HG03457 (cell line): Measurements from ENCODE around the gene NACC2.

ENCODE experiments used
- ATAC-seq: cut with Tn5 transposase; IDR thresholded peaks from one replicate; pipeline ENCODE4 v1.9.1; 2021; ENCODE audit warnings: moderate number of reproducible peaks; ENCODE audit not compliant: unreplicated experiment

NACC2 gene

GRCh38 chr9:136002881-136003280 is 92.2 kb downstream of the NACC2 start:
- ATAC-seq, result no peak

DNA sequence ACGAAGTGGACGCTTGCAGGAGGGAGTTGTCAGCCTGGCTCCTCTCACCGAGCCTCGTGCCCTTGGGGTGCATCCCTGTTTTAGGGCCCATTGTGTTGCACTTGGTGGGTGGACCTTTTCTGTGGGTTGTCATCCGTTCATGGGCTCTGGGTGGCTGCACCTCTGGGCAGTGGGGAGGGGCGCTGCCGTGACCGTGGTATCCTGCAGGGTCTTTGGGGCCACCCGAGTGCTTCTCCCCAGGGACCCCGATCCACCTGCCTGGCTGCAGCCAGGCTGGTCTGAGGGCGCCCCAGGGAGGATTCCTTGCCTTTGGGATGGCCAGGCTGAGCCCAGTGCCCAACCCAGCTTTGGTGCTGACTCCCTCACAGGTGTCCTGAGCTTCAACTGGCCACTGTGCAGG is 92.9 kb downstream of the NACC2 start:
- no peak for ATAC-seq

DNA sequence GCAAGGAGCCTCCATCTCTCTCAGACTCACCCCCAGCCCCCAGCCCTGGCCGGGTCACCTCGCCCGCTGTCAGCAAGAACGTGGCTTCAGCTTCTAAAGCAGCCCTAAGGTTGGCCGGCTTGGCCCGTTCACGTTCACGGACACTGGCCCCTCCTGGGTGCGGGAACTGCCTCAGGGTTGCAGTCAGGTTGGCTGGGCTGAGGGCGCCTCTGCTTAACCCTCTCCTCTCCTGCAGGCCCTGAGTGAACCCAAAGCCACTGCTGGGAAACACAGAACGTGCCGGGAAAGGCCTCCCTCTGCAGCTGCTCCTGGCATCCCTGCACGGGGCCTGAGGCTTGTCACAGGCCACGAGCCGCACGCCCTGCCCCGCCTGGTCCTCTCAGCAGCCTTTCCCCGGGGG is 93.9 kb downstream of the NACC2 start:
- ATAC-seq, result no peak

DNA sequence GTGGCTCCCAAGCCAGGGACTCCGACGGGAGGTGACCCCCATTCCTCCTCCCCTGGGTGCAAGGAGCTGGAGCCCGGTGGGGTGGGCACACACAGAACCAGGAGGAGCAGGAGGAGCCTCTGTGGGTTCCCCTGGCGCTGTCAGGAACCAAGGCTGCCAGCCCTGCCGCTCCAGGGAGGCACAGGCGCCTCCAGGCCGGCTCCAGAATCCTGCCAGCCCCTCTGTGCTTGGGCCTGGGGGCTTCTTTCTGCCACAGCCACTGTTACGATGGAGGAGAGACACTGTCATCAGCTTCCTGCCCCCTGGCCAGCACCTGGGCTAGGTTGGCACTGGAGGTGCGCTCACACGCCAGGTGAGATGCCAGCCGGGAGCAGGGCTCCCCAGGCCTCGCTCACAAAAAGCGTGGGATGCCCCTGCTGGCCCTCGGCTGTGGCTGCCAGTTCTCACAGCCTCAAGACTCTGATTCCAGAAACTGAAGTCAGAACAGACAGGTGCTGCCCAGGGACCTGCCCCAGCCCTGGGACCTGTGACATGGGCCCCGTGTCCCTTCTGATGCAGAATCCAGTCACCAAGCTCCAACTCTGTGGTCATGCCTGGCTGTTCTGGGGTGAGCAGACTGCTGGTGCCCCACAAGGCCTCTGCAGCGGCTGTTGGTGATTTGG is 96.5 kb downstream of the NACC2 start:
- ATAC-seq, result no peak

GRCh38 chr9:135998016-135998380 is 97.1 kb downstream of the NACC2 start:
- ATAC-seq, result no peak

DNA sequence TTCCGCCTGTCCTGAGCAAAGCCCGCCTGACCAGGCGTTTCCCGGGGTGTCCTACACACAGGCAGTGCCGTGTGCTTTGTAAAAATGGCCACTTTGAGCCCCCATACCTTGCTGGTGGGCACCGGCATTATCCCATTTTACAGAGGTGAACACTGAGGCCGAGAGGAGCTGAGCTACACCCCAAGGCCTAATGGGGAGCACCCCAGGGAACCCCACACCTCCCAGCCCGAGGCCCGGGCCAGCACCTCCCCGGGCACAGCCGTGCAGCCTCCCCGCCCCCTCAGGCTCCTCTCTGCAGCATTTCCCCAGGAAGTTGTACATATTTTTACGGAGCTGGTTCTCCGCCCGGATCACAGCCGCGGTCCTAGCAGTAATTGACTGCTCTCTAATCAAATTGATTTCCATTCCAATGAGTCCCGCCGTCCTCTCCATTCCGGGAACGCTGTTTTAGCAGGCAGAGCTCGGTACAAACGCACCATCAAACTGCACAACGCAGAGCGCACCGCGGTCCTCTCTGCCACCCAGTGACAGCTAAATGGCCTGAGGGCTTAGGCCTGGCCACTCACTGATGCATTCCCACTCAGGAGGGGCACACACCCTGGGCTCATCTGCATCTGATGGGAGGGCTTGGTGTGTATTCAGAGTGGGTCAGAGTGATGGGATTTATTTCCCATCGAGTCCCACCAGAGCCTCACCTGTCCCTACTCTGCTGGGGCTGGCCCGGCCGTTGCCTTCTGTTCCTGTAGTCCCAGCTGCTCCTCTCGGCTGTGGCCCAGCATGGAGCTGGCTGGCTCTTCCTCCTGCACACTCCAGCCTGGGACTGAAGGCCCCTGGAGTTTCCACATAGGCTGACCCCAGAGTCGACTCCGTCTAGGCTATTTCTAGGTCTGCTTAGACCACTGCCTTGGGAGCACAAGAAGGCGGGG is 97.7 kb downstream of the NACC2 start:
- no peak for ATAC-seq

DNA sequence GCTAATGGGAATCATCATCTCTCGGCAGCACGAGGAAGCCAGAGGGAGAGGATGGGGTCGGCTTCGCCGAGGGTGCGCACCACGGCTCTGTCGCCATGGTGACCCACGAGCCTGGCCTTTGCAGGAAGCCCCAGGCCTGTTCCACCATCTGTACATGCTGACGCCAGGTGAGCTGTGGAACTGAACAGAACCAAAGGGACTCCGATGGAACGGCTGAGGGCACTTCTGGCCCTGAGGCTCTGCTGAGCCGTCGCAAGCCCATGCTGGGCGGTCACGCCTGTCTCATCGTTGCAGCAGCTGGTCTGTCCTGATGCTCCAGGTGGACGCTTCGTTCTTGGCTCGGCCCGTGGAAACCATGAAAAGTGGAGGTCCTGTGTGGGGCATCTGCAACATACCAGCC is 99.3 kb downstream of the NACC2 start:
- ATAC-seq, result no peak

- ATAC-seq, result no peak
Observed at GRCh38 chr9:135994501-135995192, 100.4 kb downstream of the NACC2 start.

- ATAC-seq, result no peak
Observed at GRCh38 chr9:135993765-135994500, 101.2 kb downstream of the NACC2 start.

GRCh38 chr9:135993409-135993742 is 101.7 kb downstream of the NACC2 start:
- ATAC-seq, result no peak

DNA sequence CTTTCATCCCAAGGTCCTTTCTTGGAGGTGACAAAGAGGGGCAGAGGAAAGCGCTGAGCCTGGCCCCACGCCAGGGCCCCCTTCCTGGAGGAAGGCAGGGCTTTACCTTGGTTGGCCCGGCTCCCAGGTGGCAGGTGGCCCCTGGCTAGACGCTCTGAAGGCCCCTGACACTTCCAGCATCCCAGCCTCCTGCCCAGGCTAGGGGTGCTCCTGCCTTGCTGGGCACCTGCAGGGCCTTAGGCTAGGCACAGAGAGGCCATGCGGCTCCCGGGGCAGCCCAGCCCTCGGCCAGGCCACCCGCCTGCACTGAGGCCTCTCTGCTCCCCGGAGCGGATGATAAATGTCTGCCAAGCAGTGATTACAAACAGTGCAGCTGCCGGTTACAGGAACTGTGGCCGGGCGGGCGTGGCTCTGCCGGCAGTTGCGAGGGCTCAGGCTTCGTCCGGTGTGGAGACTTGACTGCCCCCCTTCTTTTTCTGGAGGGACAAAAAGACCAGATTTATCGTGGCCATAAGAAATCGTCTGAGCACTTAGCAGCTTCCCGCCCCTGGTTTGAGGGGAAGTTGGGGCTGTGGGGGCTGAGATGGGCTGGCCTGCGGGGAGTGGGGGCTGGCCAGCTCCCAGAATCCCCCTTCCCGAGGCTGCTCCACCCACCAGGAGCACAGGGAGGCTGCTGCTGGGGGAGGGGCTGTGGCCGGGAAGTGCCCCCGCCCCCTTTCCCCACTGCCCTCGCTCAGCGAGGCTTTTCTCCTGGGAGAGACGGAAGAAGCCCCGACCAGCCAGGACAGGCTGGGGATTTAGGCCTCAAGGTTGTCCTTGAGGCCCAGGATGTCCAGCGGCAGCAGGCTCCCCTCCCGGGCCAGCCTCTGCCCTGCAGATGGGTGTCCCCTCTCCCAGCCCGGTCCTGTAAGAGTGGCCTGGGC is 102.3 kb downstream of the NACC2 start:
- ATAC-seq, result no peak

DNA sequence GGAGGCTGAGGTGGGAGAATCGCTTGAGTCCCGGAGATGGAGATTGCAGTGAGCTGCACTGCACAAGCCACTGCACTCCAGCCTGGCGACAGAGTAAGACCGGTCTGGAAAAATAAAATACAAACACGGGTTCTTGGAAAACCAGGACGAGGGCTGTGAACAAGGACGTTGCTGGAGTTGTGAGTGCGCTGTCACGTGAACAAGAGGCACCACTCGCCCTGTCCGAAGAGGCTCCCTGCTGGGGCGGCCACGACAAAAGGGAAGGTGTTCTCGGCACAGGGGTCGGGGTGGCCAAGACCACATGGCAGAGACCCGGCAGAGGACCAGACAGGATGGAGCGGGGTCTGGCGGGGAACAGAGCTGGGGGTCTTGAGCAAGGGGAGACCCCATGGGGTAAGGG is 103.3 kb downstream of the NACC2 start:
- no peak for ATAC-seq

DNA sequence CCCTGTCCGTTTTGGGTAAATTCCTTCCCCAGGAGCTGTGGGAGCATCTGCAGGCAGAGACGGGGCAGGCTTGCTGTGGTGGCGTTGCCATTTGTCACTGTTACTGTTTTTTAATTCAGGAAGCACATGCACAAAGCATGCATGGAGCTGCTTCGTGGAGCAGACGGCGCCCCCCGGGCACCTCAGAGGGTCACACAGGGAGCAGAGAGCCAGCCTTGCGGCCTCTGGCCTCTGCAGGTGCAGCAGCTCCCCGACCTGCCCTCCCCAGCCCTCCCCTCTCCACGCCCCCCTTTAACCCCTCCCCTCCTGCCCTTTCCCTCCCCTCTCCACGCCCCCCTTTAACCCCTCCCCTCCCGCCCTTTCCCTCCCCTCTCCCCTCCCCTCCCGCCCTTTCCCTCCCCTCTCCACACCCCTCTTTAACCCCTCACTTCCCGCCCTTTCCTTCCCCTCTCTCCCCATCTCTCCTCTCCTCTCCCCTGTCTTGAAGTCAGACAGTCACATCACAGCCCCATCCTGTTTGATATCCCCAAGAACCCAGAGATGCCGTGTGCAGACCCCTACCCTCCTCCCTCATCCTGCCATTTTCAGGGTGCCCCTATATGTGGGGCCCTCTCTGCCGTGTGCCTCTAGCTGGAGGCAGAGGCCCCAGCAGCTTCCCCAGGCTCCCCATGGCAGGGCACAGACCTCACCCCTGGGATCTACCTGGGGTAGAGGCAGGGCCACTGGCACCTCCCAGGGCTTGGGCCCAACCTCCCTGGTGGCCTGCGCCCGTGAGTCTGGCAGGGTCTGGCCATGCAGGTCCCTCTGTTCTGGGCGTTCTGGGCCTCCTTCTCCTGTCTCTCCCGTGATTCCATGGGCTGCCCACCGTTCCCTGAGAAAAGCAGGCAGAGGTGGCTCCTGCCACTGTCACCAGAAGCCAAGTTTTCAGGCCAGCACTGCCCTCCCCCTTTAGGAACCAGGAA is 104.3 kb downstream of the NACC2 start:
- no peak for ATAC-seq

- no peak for ATAC-seq
Observed at GRCh38 chr9:135989722-135990467, 105.2 kb downstream of the NACC2 start.

- ATAC-seq, result no peak
Observed at GRCh38 chr9:135989157-135989556, 105.9 kb downstream of the NACC2 start.

- ATAC-seq, result no peak
Observed at GRCh38 chr9:135988493-135988892, 106.6 kb downstream of the NACC2 start.

- ATAC-seq, result no peak
Observed at GRCh38 chr9:135987838-135988404, 107.2 kb downstream of the NACC2 start.

DNA sequence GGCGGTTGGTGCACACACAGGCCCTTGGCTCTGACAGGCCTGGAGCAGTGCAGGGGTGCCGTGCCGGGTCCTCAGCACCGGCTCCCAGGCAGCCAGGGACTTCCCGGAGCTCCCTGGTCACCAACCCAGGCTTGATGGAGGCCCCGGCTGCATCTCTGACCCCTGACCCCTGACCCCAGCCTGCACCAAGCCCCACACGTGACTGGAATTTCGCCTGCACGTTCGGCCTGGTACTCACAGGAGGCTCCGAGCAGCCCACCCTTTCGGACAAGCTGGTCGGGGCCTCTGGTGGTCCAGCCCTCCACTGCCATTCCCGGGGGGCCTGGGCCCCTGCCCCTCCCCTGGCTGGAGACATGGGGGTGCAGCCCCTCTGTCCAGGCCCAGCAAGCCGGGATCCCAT is 108.5 kb downstream of the NACC2 start:
- no peak for ATAC-seq
